Measurements from ENCODE around the gene PRKAG1.

The PRKAG1 gene

DNA sequence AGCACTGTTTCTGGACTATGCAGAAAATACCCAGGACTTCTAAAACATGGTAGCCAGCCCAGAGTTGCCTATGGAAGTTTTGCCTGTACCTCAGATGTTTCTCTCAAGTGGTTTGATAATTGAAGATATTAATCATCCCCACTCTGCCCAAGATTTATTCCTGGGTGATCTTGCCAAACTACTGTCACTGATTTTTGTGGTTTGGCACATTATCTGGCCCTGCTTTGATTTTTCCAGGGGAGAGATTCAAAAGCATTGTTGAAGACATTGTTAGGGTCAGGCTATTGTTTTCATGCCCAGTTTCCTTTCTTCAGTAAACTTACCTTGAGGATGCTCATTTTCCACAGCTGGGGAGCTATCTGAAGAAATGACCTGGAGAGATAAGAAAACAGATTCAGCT lies 5.8 kb downstream of the PRKAG1 start:
- Histone ChIP-seq H3K4me3 (ENCODE audit: low read depth, low read length, poor library complexity, severe bottlenecking) (no peak overlapping the region), H3K4me2 (ENCODE audit: low read length) (no peak overlapping the region), H3K36me3 (ENCODE audit: insufficient read depth, low read length) (peaks cover 40% of the 10 kb centered on the region), H3K4me1 (ENCODE audit: insufficient read depth, low read length, severe bottlenecking) (peaks cover 12% of the 10 kb centered on the region), H3K27ac (ENCODE audit: low read depth, low read length, poor library complexity, severe bottlenecking) (no peak overlapping the region), H3K9ac (ENCODE audit: low read length) (no peak overlapping the region), H3K79me2 (ENCODE audit: insufficient read depth, low read length) (no peaks in the 10 kb centered on the region), H4K20me1 (ENCODE audit: insufficient read depth, low read length) (no peaks in the 10 kb centered on the region), H2AFZ (ENCODE audit: low read length) (no peak overlapping the region), H3K27me3 (ENCODE audit: insufficient read depth, low read length) (no peaks in the 10 kb centered on the region), H3K9me3 (ENCODE audit: low read length) (no peaks in the 10 kb centered on the region), H3F3A (ENCODE audit: insufficient read depth, low read length) (no peaks in the 10 kb centered on the region), H3K9me2 (ENCODE audit: low read depth, low read length) (no peaks in the 10 kb centered on the region)
- TF ChIP-seq, protein P1, sequence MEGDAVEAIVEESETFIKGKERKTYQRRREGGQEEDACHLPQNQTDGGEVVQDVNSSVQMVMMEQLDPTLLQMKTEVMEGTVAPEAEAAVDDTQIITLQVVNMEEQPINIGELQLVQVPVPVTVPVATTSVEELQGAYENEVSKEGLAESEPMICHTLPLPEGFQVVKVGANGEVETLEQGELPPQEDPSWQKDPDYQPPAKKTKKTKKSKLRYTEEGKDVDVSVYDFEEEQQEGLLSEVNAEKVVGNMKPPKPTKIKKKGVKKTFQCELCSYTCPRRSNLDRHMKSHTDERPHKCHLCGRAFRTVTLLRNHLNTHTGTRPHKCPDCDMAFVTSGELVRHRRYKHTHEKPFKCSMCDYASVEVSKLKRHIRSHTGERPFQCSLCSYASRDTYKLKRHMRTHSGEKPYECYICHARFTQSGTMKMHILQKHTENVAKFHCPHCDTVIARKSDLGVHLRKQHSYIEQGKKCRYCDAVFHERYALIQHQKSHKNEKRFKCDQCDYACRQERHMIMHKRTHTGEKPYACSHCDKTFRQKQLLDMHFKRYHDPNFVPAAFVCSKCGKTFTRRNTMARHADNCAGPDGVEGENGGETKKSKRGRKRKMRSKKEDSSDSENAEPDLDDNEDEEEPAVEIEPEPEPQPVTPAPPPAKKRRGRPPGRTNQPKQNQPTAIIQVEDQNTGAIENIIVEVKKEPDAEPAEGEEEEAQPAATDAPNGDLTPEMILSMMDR (IDR thresholded peaks at IDR 0.05; ENCODE audit: low read length) = no peak

DNA sequence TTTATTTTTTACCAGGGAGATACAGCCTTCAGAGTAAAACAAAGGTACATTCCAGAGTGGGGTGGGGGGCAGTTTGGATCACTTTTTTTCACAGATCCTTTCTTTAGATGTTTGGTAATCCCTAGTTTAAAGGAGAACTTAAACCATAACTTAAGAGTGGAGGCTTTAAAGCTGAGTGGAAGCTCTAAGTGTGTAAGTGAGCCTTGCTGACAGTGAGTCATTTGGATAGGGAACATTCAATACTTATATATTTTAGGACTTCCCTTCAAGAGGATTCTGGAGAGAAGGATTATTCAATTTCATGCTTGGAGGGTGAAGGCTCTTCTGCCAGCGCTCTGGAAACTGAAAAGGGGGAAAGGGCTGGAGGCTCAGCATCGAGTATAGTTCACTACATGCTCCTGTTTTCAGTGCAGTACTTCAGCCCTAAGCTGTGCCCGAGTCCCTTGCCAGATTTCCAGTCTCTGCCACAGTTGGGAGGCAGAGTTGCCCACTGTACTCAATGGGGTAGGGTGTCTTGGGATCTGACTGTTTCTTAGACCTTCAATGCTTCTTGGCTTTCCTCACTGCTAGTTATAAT lies 8.4 kb downstream of the PRKAG1 start:
- Histone ChIP-seq H3K27ac (ENCODE audit: low read depth, low read length, poor library complexity, severe bottlenecking) (no peak overlapping the region), H3K9ac (ENCODE audit: low read length) (no peak overlapping the region), H3K4me3 (ENCODE audit: low read depth, low read length, poor library complexity, severe bottlenecking) (no peak overlapping the region), H3F3A (ENCODE audit: insufficient read depth, low read length) (no peaks in the 10 kb centered on the region), H3K79me2 (ENCODE audit: insufficient read depth, low read length) (no peaks in the 10 kb centered on the region), H3K9me2 (ENCODE audit: low read depth, low read length) (no peaks in the 10 kb centered on the region), H3K9me3 (ENCODE audit: low read length) (no peaks in the 10 kb centered on the region), H3K4me1 (ENCODE audit: insufficient read depth, low read length, severe bottlenecking) (peaks cover 6% of the 10 kb centered on the region), H3K27me3 (ENCODE audit: insufficient read depth, low read length) (no peaks in the 10 kb centered on the region), H2AFZ (ENCODE audit: low read length) (no peak overlapping the region), H3K36me3 (ENCODE audit: insufficient read depth, low read length) (peaks cover 44% of the 10 kb centered on the region), H4K20me1 (ENCODE audit: insufficient read depth, low read length) (no peaks in the 10 kb centered on the region), H3K4me2 (ENCODE audit: low read length) (no peak overlapping the region)
- no peak for TF ChIP-seq EZH2 (IDR thresholded peaks at IDR 0.05; ENCODE audit: borderline replicate concordance, low read length)
- TF ChIP-seq, protein P1 (IDR thresholded peaks at IDR 0.05; ENCODE audit: low read length) = no peak

DNA sequence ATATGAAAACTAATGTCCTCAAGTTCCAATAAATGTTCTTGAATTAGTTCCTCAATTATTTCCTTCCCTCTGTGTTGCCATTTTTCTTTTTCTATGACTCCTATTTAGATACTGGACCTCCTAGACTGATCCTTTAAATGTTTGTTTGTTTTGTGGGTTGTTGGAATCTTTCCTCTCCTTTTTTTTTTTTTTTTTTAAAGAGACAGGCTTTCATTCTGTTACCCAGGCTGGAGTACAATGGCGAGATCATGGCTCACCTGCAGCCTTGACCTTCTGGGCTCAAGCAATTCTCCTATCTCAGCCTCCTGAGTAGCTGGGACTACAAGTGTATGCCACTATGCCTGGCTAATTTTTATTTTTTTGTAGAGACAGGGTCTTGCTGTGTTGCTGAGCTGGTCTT lies 9.6 kb downstream of the PRKAG1 start:
- H2AFZ ChIP-seq (ENCODE audit: low read length) = no peak overlapping the region
- no peak overlapping the region for H3K27ac ChIP-seq (ENCODE audit: low read depth, low read length, poor library complexity, severe bottlenecking)
- TF ChIP-seq, protein P1 (IDR thresholded peaks at IDR 0.05; ENCODE audit: low read length) = no peak
- TF ChIP-seq EZH2 (IDR thresholded peaks at IDR 0.05; ENCODE audit: borderline replicate concordance, low read length) = no peak
- no peaks in the 10 kb centered on the region for H3F3A ChIP-seq (ENCODE audit: insufficient read depth, low read length)
- no peak overlapping the region for H3K9ac ChIP-seq (ENCODE audit: low read length)
- H3K9me2 ChIP-seq (ENCODE audit: low read depth, low read length) = no peaks in the 10 kb centered on the region
- no peak overlapping the region for H3K4me3 ChIP-seq (ENCODE audit: low read depth, low read length, poor library complexity, severe bottlenecking)
- peaks cover 53% of the 10 kb centered on the region for H3K36me3 ChIP-seq (ENCODE audit: insufficient read depth, low read length)
- H3K4me1 ChIP-seq (ENCODE audit: insufficient read depth, low read length, severe bottlenecking) = peaks cover 6% of the 10 kb centered on the region
- H3K9me3 ChIP-seq (ENCODE audit: low read length) = no peaks in the 10 kb centered on the region
- no peaks in the 10 kb centered on the region for H3K27me3 ChIP-seq (ENCODE audit: insufficient read depth, low read length)
- H4K20me1 ChIP-seq (ENCODE audit: insufficient read depth, low read length) = no peaks in the 10 kb centered on the region
- no peak overlapping the region for H3K4me2 ChIP-seq (ENCODE audit: low read length)
- no peaks in the 10 kb centered on the region for H3K79me2 ChIP-seq (ENCODE audit: insufficient read depth, low read length)
